PC-9 (cell line): ENCODE results near the gene TAMALIN.

ENCODE experiments used
- EZH2 ChIP-seq: fragments of 200-600 bp; sonication (generic); IDR thresholded peaks from 2 replicates; pipeline ENCODE4 v1.8.0; 2017; ENCODE audit warnings: antibody characterized with exemption, low read depth
- TF ChIP-seq, protein P1 (sequence below): fragments of 200-600 bp; sonication (generic); conservative IDR thresholded peaks from 2 replicates; pipeline ENCODE4 v1.6.1; 2017; ENCODE audit warnings: mixed run types, antibody characterized with exemption, mild to moderate bottlenecking, moderate library complexity

DNA sequence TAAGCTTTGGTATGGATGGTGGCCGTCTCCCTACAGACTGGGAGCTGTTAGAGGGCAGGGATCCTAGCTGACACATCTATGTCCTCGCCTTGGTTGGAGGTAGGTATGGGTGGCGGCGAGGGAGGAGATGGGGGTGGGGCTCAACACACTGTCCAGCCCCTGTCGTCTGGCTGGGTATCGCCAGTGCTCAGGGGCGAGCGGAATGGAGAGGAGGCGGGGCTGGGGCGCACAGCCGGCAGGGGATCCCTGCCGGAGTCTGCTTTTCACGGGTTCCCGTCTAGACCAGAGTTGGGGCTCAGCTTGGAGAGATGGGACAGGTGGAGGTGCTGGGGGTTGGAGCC, 16.1 kb downstream of the TAMALIN start:
- TF ChIP-seq, protein P1, sequence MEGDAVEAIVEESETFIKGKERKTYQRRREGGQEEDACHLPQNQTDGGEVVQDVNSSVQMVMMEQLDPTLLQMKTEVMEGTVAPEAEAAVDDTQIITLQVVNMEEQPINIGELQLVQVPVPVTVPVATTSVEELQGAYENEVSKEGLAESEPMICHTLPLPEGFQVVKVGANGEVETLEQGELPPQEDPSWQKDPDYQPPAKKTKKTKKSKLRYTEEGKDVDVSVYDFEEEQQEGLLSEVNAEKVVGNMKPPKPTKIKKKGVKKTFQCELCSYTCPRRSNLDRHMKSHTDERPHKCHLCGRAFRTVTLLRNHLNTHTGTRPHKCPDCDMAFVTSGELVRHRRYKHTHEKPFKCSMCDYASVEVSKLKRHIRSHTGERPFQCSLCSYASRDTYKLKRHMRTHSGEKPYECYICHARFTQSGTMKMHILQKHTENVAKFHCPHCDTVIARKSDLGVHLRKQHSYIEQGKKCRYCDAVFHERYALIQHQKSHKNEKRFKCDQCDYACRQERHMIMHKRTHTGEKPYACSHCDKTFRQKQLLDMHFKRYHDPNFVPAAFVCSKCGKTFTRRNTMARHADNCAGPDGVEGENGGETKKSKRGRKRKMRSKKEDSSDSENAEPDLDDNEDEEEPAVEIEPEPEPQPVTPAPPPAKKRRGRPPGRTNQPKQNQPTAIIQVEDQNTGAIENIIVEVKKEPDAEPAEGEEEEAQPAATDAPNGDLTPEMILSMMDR: no peak
- TF ChIP-seq EZH2: no peak
